ELF-1 (cell line): ENCODE results near the gene PTPRJ.

Experiments
- DNase-seq: peaks from one replicate; pipeline ENCODE4 v3.0.0-alpha.2; 2016; ENCODE audit warnings: low read depth, low spot score

Gene PTPRJ

DNA sequence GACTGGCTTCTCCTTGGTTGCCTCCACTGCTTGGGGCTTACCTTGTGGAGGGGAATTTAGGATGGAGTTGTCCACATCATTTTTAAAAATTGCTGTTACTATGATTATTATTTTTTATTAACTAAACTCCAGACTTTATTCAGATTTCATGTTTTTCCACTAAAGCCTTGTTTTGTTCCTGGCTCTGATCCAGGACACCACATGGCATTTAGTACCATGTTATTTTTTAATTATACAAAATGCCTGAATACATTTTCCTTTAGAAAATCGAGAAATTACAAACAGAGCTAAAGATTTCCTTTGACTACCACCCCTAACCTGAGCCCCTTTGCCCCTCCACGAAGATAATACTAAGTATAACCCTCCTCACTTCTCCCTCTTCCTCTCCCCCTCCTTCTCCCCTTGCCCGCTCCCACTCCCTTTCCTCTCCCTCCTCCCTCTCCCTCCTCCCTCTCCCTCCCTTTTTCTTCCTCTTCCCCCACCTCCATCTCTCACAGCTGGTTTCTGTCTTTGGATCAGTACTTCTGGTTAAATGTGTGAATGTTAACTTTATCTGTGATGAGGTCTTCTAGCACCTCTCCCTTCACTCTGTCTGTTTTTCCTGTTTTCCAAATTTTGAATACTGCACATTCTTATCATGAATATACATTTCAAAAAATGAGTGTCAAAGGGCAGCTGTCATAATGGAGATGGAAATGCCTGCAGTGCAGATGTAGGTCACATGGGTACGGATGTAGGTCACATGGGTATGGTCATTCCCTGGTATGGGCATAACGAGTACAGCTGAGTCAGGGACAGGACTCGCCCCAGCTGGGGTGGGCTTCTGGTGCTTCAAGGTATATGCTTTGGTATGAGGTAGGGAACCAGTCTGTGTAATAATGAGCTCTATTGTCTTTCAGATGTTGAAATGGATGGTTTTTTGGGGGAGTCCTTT lies 181.9 kb downstream of the PTPRJ start:
- DNase-seq: no peak

DNA sequence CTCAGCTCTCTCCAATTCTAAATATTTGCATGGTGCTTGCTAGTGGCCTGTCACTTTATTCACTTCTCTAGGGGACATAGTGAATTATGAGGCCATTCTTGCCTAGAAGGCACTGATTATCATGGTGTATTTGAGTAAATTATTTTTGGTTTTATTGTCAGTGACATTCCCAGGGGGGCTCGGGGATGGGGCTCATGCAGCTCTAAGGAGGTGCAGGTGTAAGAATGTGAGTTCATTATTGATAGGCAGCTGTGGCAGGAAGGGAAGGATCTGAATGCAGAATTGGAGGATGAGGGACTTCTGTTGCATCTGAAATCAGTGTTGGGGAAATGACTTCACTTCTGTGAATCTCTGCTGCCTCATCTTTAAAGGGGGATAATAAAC lies 182.5 kb downstream of the PTPRJ start:
- DNase-seq: no peak

- no peak for DNase-seq
Measured at GRCh38 chr11:48163360-48164100, 183.2 kb downstream of the PTPRJ start.

DNA sequence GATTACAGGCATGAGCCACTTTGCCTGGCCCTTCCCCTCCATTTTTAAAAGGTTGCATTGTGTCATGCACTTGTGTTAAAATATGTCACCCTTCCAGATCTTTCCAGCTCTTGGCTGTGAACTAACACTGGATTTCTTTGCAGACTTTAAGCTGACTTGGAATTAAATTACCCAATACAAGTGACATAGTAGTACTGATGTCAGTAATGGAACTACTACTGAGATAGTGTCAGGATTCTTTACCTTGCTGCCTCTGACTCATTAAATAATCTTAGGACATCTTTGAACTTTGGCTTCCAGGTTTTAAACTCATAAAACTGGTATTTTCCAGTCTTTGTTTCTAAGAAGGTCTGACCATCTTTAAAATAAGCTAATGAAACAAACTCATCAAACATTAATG lies 184.5 kb downstream of the PTPRJ start:
- no peak for DNase-seq

GRCh38 chr11:48165426-48165825 lies 185.1 kb downstream of the PTPRJ start:
- no peak for DNase-seq

GRCh38 chr11:48167380-48167779 lies 187.0 kb downstream of the PTPRJ start:
- DNase-seq: no peak

GRCh38 chr11:48168815-48169214 lies 188.5 kb downstream of the PTPRJ start:
- DNase-seq: no peak

- no peak for DNase-seq
Measured at GRCh38 chr11:48169259-48169658, 188.9 kb downstream of the PTPRJ start.

DNA sequence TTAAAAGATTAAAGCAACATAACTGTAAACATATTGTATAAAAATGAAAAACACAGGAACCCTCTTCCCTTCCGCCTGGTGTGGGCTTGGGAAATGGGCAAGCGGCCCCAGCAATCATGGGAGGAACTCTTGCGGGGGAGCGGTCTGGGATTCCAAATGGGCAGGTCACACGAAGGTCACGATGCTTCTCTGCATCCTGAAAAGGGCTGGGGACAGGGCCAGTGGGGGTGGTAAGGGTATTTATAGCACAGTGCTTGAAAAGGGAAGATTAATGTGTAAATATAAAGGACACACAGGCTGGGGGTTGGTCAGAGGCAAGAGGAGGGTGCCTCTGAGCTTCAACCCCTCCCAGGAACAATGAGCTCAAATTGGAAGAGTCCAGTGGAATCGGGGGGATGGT lies 189.4 kb downstream of the PTPRJ start:
- DNase-seq: no peak

DNA sequence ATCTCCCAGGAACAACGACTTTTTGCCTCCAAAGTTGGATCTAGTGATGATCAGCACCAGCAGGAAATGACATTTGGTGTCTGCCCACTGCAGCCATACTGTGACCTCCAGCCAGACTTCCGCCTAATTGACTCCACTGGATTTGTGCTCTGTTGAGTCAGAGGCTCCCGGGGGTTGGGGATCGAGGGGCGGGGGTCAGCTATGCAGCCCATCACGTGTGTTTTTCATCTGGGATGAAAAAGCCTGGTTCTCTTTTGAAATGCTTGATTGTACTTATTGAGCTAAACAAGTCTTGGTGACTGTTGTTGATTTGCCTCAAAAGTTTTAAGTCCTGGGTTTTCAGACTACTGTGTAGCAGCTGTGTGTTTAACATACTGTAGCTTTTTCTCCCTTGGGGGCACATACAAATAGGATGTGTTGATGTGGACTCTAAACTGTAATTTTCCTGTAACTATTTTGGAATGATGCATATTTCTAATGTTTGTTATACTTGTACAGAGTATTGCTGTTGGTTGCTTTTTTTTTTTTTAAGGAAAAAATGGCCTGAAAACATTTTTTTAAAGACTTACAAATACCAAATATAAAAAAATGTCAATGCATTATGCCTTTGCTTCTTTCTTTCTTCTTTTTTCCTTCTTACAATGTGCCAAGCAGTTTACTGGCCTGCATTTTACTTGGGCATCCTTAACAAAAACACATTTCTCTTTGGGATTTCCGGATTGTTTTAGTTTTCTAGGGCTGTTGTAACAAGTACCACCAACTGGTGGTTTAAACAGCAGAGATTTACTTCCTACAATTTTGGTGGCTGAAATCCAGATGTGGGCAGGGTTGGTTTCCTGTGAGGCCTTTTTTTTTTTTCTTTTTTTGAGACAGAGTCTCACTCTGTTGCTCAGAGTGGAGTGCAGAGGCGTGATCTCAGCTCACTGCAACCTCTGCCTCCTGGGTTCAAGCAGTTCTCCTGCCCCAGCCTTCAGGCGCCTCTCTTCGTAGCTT lies 190.2 kb downstream of the PTPRJ start:
- no peak for DNase-seq

GRCh38 chr11:48172818-48173609 lies 192.7 kb downstream of the PTPRJ start:
- peak; percentile 90 for DNase-seq

DNA sequence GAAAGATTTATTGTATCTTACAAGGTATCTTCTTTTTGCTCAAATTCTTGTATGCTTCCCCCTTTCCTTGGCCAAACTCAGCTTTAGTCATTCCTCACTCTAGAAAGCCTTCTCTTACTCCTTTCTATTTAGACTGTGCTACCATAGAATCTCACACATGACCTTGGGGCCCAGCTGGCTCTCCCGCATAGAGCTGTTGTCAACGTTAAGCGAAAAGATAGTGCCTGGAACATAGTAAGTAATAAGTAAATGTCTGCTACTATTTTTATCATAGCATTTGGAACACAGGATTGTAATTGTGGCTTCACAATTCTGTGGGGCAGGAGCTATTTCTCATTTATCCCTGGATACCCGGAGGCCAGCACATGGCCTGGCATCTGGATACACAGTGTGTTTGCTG lies 197.3 kb downstream of the PTPRJ start:
- DNase-seq: no peak

DNA sequence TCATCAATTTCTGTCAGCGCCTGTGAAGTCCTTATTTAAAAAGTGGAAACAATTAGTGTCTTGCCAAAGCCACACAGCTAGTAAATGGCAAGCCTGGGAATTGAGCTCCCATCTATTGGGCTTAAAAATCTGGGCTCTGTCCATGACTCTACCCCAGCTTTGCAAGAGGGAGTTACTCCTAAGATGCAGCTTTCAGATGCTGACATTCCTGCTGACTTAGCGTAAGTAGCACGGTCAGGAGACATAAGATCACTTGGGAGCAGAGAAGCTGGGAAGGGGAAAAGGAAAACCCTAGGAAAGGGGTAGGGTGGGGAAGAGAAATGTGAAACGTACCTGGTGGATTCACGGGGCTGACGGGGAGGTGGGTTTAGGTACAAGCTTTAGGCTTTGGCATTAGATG lies 200.3 kb downstream of the PTPRJ start:
- no peak for DNase-seq

DNA sequence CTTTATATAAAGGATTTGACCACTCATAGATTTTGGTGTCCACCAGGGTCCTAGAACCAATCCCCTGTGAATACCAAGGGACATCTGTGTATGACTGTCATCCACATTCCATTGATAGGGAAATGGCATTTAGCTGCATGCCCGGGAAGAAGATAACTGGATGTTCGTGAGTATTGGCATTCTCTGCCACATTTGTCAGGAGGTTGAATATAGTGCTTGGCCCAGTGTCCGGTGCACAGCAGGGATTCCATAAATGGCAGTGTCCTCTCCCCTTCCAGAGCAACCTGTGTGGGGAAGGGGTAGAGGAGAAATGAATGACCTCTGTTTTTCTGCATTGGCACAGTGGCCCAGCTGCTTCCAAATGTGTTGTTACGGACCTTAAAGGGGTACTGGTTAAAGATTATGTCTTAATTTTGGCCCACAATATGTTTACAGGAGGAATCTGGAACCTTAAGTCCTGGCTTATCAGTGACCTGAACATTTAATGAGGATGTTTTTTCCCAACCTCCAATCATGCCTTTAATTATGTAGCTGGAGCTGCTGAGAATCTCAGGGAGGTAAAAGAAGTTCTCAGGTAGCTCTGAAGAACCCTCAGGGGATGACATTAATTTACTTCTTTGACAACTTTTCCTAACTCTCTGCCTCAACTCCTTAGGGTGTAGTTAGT lies 202.6 kb downstream of the PTPRJ start:
- DNase-seq: no peak

DNA sequence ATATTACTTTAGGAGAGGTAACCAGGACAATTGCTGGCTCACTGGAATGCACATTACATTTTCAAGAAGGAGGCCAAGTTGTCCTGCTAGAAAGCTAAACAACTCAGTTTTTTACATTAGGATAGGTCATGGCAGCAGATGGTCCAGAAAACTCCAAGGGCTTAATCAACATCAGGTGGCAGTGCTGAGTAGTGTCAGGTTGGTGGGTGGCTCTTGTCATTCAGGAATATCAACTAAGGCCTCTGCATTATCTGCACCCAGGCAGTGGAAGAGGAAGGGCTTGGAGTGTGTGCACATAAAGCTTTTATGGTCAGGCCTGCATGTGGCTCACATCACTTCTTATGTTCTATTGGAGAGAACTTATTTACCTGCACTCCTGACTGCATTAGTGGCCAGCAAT lies 204.1 kb downstream of the PTPRJ start:
- no peak for DNase-seq

GRCh38 chr11:48190906-48191654 lies 210.7 kb downstream of the PTPRJ start:
- DNase-seq: peak; percentile 85

GRCh38 chr11:48193876-48194275 lies 213.5 kb downstream of the PTPRJ start:
- no peak for DNase-seq

DNA sequence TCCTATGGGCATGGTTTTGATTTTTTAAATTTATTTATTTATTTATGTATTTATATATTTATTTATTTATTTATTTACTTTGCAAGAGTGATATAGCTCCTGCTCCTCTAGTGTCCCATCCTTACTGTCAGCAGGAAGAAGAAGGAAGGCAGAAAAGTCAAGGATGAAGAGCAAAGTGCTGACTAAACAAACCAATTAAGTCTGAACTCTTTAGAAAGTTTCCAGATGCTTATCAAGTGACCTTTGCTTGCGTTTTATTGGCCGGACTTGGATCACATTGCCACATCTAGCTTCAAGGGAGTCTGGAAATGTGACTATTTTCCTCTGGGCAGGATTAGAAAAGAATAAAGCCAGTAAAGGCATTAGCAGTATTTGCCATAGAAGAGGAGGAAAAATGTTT lies 227.5 kb downstream of the PTPRJ start:
- DNase-seq: no peak

- DNase-seq: peak; percentile 25
Measured at GRCh38 chr11:48210052-48210451, 229.7 kb downstream of the PTPRJ start.

- no peak for DNase-seq
Measured at GRCh38 chr11:48216510-48216909, 236.2 kb downstream of the PTPRJ start, which contains the start of gene OR4B1. Gene OR4B1 (plus strand): TSS chr11:48216810. CDS start chr11:48216810, 0 bp downstream.
